ENCODE data around the gene TSPAN11.

DNA sequence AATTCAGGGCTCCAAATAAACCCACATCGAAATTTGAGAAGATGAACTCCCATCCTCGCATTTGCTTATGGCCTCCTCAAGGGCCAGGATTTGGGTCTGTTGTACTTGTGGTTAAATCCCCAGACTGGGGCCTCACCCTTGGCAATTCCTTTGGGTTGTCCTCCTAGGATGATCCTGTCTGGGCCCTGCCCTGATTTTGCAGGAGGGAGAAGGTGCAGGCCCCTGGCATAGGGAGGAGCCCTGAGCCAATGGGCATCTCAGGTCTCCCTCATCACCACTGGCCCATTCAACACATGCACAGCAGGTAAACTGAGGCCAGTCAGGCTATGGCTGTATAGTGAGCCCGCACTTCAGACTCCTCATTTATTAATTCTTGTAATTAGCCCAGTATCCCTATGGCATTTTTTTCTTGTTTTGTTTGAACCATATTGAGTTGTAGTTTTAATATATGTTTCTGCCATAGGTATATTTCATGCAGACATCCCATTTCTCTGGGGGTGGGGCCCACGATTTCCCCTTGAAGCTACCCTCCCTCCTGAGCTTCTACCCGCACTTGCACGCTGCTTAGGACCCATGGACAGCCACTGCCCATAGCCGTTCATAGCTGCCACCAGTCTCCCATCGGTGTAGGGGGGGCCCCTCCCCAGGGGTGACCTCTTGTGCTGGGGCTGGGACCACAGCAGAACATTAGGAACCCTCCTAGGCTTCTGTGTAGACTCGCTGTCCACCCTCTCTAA is 80.0 kb downstream of the TSPAN11 start:
- no peak for TF ChIP-seq POLR2AphosphoS5 (IDR thresholded peaks at IDR 0.05; ENCODE audit: low read depth, low read length)
- no peak for TF ChIP-seq TAF1 (IDR thresholded peaks at IDR 0.05; ENCODE audit: borderline replicate concordance, insufficient read depth, low read length)
- TF ChIP-seq, protein P1, sequence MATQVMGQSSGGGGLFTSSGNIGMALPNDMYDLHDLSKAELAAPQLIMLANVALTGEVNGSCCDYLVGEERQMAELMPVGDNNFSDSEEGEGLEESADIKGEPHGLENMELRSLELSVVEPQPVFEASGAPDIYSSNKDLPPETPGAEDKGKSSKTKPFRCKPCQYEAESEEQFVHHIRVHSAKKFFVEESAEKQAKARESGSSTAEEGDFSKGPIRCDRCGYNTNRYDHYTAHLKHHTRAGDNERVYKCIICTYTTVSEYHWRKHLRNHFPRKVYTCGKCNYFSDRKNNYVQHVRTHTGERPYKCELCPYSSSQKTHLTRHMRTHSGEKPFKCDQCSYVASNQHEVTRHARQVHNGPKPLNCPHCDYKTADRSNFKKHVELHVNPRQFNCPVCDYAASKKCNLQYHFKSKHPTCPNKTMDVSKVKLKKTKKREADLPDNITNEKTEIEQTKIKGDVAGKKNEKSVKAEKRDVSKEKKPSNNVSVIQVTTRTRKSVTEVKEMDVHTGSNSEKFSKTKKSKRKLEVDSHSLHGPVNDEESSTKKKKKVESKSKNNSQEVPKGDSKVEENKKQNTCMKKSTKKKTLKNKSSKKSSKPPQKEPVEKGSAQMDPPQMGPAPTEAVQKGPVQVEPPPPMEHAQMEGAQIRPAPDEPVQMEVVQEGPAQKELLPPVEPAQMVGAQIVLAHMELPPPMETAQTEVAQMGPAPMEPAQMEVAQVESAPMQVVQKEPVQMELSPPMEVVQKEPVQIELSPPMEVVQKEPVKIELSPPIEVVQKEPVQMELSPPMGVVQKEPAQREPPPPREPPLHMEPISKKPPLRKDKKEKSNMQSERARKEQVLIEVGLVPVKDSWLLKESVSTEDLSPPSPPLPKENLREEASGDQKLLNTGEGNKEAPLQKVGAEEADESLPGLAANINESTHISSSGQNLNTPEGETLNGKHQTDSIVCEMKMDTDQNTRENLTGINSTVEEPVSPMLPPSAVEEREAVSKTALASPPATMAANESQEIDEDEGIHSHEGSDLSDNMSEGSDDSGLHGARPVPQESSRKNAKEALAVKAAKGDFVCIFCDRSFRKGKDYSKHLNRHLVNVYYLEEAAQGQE (IDR thresholded peaks at IDR 0.05; ENCODE audit: insufficient read depth in 1 of 2, low read depth in 2 of 2, low read length in 2 of 2), result no peak
- TF ChIP-seq SIN3A (IDR thresholded peaks at IDR 0.05; ENCODE audit: borderline replicate concordance, insufficient read depth, low read length), result no peak
- TF ChIP-seq FOXP2 (optimal IDR thresholded peaks at IDR 0.05; ENCODE audit: borderline replicate concordance, extremely low read depth, extremely low read length, insufficient read depth), result no peak
